Measurements from ENCODE around the gene TRMT11. TPM values are rescaled to one million over a fixed set of nuclear protein-coding genes. Genes with fewer than 3 reads are reported as not detected.

The TRMT11 gene
- total and polyA plus RNA-seq, 2 of the 13 experiments (the other 11 are each of a cell fraction or from before 2014, with no cell fraction given) = 42.2 to 81.9 TPM

DNA sequence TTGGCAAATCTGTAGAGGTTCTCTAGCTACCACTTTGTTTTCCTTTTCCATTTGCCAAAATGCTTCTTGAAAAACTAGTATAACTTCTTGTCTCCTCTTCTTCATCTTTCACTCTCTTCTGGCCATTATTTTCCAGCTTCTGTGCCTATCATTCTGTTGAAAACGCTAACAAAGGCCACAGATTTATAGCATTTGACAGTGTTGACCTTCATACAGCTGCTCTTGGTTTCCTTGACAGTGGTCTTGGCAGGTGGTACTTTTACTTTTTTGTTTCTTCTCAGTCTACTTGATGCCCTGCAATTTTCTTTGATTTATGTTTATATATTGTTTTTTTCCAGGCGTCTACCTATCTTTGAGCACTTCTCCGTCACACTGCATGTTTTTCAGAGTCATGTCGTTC lies 23.7 kb downstream of the TRMT11 start:
- CTCF ChIA-PET (ENCODE audit: low intra/inter-chr PET ratio, low total read pairs) = no interaction called here

More for the DNA sequence above, 23.7 kb downstream of the TRMT11 start:
- no peak for DNase-seq (ENCODE audit: low spot score)
- Histone ChIP-seq H3K27ac (ENCODE audit: extremely low read length, insufficient read depth, low read length) (no peak overlapping the region), H3K79me2 (ENCODE audit: insufficient read depth, low read length) (no peaks in the 10 kb centered on the region), H3K4me2 (ENCODE audit: low read depth, low read length) (no peak overlapping the region), H4K20me1 (ENCODE audit: insufficient read depth, low read length) (no peaks in the 10 kb centered on the region), H3K9ac (ENCODE audit: insufficient read depth, low read depth, low read length) (no peak overlapping the region), H3K9me3 (ENCODE audit: low read length) (no peaks in the 10 kb centered on the region), H3K4me3 (replicated peaks in 1 of 3; ENCODE audit: insufficient read depth in 1 of 3, low read depth in 2 of 3, low read length in 3 of 3) (no peak overlapping the region), H3K4me1 (ENCODE audit: insufficient read depth, low read length) (no peaks in the 10 kb centered on the region), H3K27me3 (ENCODE audit: control insufficient read depth in 1 of 2, insufficient read depth in 2 of 2, low read length in 2 of 2) (no peaks in the 10 kb centered on the region), H2AFZ (ENCODE audit: low read length) (no peak overlapping the region), H3K36me3 (replicated peaks in 1 of 2; ENCODE audit: control insufficient read depth in 1 of 2, insufficient read depth in 2 of 2, low read length in 2 of 2) (peaks cover 21 to 65% of the 10 kb centered on the region in 2 experiments)
- intact Hi-C loops (cut with micrococcal nuclease; ENCODE audit: unreplicated experiment) = no loop called here
- no peak for TF ChIP-seq ZNF33B (CRISPR knock-in tag; IDR thresholded peaks at IDR 0.05)
- TF ChIP-seq, protein P1, sequence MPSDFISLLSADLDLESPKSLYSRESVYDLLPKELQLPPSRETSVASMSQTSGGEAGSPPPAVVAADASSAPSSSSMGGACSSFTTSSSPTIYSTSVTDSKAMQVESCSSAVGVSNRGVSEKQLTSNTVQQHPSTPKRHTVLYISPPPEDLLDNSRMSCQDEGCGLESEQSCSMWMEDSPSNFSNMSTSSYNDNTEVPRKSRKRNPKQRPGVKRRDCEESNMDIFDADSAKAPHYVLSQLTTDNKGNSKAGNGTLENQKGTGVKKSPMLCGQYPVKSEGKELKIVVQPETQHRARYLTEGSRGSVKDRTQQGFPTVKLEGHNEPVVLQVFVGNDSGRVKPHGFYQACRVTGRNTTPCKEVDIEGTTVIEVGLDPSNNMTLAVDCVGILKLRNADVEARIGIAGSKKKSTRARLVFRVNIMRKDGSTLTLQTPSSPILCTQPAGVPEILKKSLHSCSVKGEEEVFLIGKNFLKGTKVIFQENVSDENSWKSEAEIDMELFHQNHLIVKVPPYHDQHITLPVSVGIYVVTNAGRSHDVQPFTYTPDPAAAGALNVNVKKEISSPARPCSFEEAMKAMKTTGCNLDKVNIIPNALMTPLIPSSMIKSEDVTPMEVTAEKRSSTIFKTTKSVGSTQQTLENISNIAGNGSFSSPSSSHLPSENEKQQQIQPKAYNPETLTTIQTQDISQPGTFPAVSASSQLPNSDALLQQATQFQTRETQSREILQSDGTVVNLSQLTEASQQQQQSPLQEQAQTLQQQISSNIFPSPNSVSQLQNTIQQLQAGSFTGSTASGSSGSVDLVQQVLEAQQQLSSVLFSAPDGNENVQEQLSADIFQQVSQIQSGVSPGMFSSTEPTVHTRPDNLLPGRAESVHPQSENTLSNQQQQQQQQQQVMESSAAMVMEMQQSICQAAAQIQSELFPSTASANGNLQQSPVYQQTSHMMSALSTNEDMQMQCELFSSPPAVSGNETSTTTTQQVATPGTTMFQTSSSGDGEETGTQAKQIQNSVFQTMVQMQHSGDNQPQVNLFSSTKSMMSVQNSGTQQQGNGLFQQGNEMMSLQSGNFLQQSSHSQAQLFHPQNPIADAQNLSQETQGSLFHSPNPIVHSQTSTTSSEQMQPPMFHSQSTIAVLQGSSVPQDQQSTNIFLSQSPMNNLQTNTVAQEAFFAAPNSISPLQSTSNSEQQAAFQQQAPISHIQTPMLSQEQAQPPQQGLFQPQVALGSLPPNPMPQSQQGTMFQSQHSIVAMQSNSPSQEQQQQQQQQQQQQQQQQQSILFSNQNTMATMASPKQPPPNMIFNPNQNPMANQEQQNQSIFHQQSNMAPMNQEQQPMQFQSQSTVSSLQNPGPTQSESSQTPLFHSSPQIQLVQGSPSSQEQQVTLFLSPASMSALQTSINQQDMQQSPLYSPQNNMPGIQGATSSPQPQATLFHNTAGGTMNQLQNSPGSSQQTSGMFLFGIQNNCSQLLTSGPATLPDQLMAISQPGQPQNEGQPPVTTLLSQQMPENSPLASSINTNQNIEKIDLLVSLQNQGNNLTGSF (CRISPR knock-in tag; IDR thresholded peaks at IDR 0.05) = no peak
- no peak for TF ChIP-seq ZNF33A (CRISPR knock-in tag; IDR thresholded peaks at IDR 0.05; ENCODE audit: borderline replicate concordance)
- TF ChIP-seq POLR2G (IDR thresholded peaks at IDR 0.05; ENCODE audit: low read depth, low read length) = no peak
- TF ChIP-seq, protein P2, sequence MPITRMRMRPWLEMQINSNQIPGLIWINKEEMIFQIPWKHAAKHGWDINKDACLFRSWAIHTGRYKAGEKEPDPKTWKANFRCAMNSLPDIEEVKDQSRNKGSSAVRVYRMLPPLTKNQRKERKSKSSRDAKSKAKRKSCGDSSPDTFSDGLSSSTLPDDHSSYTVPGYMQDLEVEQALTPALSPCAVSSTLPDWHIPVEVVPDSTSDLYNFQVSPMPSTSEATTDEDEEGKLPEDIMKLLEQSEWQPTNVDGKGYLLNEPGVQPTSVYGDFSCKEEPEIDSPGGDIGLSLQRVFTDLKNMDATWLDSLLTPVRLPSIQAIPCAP (CRISPR knock-in tag; IDR thresholded peaks at IDR 0.05; ENCODE audit: low read depth) = no peak
- TF ChIP-seq ADNP (CRISPR knock-in tag; IDR thresholded peaks at IDR 0.05) = no peak
- no peak for TF ChIP-seq ZSCAN30 (CRISPR knock-in tag; IDR thresholded peaks at IDR 0.05)
- TF ChIP-seq ZNF766 (CRISPR knock-in tag; IDR thresholded peaks at IDR 0.05; ENCODE audit: borderline replicate concordance) = no peak
- TF ChIP-seq KDM6A (CRISPR knock-in tag; IDR thresholded peaks at IDR 0.05; ENCODE audit: low read depth) = no peak
- TF ChIP-seq RARA (CRISPR knock-in tag; IDR thresholded peaks at IDR 0.05) = no peak
- TF ChIP-seq ZNF761 (CRISPR knock-in tag; conservative IDR thresholded peaks at IDR 0.05) = no peak
- TF ChIP-seq, protein P3, sequence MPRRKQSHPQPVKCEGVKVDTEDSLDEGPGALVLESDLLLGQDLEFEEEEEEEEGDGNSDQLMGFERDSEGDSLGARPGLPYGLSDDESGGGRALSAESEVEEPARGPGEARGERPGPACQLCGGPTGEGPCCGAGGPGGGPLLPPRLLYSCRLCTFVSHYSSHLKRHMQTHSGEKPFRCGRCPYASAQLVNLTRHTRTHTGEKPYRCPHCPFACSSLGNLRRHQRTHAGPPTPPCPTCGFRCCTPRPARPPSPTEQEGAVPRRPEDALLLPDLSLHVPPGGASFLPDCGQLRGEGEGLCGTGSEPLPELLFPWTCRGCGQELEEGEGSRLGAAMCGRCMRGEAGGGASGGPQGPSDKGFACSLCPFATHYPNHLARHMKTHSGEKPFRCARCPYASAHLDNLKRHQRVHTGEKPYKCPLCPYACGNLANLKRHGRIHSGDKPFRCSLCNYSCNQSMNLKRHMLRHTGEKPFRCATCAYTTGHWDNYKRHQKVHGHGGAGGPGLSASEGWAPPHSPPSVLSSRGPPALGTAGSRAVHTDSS (CRISPR knock-in tag; conservative IDR thresholded peaks at IDR 0.05) = no peak
- no peak for TF ChIP-seq ZMYM2 (CRISPR knock-in tag; IDR thresholded peaks at IDR 0.05)
- no peak for TF ChIP-seq HOXD1 (CRISPR knock-in tag; IDR thresholded peaks at IDR 0.05)
- in situ Hi-C loops (cut with HindIII; ENCODE audit: extremely low pct_ligation_motif_present, low pct_unique_long_range_greater_than_20kb) = no loop called here
- POLR2A ChIA-PET = no interaction called here
- FAIRE-seq = no peak
- 96% methylated on average over 4 of the region's 4 CpGs for WGBS (ENCODE audit: low lambda C conversion rate)
- ATAC-seq = no peak
- BruUV-seq (replicated peaks) = no TSS peak

All from HepG2 (cell line).